ENCODE data around the gene RFTN2. TPM values are rescaled to one million over a fixed set of nuclear protein-coding genes. Genes with fewer than 3 reads are reported as not detected.

Gene RFTN2
- total and polyA plus RNA-seq, 4 donors: 8.0 to 22.2 (median 13.2) TPM

Other genes starting within 250 kb of the RFTN2 start
- gene SF3B1, start 240.6 kb downstream of the RFTN2 start, total RNA-seq: 100 to 1,000 TPM; 281 to 337 TPM
- 100 to 1,000 TPM in 1 of 2 donors, 10 to 100 TPM in 1; 60.7 to 375 TPM for gene SF3B1, start 240.6 kb downstream of the RFTN2 start, polyA plus RNA-seq
- 10 to 100 TPM; 26.0 to 39.8 TPM for gene COQ10B, start 222.0 kb downstream of the RFTN2 start, total RNA-seq
- gene COQ10B, start 222.0 kb downstream of the RFTN2 start, polyA plus RNA-seq: 10 to 100 TPM; 20.0 to 24.0 TPM
- gene HSPD1, start 175.7 kb downstream of the RFTN2 start, total RNA-seq: 100 to 1,000 TPM; 115 to 149 TPM
- gene HSPD1, start 175.7 kb downstream of the RFTN2 start, polyA plus RNA-seq: 100 to 1,000 TPM in 1 of 2 donors, 10 to 100 TPM in 1; 74.4 to 113 TPM
- 10 to 100 TPM; 46.1 to 61.2 TPM for gene HSPE1, start 175.2 kb downstream of the RFTN2 start, total RNA-seq
- 100 to 1,000 TPM in 1 of 2 donors, 10 to 100 TPM in 1; 48.5 to 113 TPM for gene HSPE1, start 175.2 kb downstream of the RFTN2 start, polyA plus RNA-seq
- 10 to 100 TPM; 24.9 to 36.1 TPM for gene MOB4, start 159.5 kb downstream of the RFTN2 start, total RNA-seq
- 10 to 100 TPM; 24.0 to 25.8 TPM for gene MOB4, start 159.5 kb downstream of the RFTN2 start, polyA plus RNA-seq
- gene MARS2, start 29.8 kb upstream of the RFTN2 start, total RNA-seq: 1 to 10 TPM; 3.6 to 3.7 TPM
- gene MARS2, start 29.8 kb upstream of the RFTN2 start, polyA plus RNA-seq: 1 to 10 TPM in 1 of 2 donors, under 1 TPM in 1; 0.74 to 1.5 TPM
- gene BOLL, start 109.7 kb upstream of the RFTN2 start, total RNA-seq: not detected
- gene BOLL, start 109.7 kb upstream of the RFTN2 start, polyA plus RNA-seq: not detected
- gene PLCL1, start 129.0 kb upstream of the RFTN2 start, total RNA-seq: 10 to 100 TPM; 11.6 to 14.8 TPM
- 10 to 100 TPM in 1 of 2 donors, 1 to 10 TPM in 1; 5.1 to 15.7 TPM for gene PLCL1, start 129.0 kb upstream of the RFTN2 start, polyA plus RNA-seq